Measurements from ENCODE around the gene LRRC71.

LRRC71 gene

DNA sequence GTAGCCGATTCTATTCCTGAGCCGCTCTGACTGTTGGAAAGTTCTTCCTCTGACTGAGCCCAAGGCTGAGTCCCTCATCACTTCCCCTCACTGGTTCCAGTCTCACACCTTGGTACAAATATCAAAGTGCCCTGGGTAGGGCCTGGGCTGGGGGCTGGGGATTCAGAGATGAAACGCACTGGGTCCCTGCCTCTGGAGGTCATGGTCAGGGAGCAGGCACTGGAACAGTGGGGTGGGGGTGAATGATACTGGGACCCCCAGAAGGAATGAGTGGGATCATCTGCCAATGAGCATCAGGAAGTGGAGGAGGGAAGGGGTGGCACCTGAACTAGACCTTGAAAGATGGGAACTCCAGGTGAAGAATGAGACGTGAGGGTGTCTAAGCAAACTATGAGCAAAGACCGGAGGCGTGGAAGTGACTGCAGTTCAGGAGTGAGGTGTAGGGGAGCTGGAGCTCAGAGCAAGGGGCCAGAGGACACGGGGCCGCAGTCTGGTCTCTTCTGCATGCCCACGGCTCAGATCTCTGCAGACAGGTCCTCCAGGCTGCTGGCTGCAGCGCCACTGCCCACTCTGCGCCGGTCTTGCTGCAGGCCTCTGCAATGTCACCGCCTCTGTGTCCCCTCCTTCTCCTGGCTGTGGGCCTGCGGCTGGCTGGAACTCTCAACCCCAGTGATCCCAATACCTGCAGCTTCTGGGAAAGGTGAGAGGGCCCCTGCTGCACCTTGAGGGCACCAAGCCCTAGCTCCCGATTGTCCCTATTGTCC is 16.9 kb upstream of the LRRC71 start:
- no peak overlapping the region for H3K4me3 ChIP-seq (ENCODE audit: low read length)
- no peak for DNase-seq (ENCODE audit: low read depth, low spot score)

DNA sequence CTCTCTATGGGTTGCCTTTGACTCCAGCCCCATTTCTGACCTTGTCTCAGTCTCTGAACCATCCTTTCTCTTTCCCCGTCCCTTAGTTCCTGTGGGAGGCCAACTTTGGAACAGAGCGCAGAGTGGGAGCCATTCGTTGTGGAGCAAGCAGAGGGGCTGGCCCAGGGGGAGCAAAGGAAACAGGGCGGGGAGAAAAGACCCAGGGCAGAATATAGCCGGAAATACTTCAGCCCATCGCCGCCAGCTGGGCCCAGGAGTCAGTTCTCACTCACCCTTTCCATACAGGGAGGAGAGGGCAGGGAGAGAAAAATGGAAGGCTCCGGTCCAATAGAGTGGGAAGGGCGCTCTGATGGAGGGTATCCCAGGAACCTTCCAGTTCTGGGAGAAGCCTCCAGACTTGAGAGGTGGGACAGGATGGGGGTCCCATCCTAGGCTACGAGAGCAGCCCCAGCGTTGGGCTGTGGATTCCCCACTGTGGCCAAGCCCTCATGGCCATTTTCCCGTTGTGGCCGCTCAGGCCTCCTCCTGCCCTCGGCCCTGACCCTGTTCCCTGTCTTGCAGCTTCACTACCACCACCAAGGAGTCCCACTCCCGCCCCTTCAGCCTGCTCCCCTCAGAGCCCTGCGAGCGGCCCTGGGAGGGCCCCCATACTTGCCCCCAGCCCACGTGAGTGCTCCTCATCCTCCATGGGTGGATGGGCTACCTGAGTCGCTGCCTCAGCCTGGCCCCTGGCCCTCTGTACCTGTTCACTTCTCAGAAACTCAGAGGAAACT is 16.1 kb upstream of the LRRC71 start:
- H3K4me3 ChIP-seq (ENCODE audit: low read length): no peak overlapping the region
- DNase-seq (ENCODE audit: low read depth, low spot score): no peak

DNA sequence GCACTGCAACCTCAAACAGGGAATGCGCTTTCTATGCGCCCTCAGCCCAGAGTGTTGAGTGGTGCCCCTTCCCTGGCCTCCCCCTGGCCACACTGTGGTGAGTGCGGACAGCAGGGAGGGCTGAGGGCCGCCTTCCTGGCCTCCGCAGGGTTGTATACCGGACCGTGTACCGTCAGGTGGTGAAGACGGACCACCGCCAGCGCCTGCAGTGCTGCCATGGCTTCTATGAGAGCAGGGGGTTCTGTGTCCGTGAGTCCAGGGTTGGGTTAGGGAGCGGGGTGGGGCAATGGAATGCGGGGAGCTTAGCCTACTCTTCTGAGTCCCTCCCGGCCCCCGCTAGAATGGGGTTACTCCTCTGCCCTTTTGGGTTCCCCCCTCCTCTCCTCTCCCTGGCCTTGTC is 15.3 kb upstream of the LRRC71 start:
- no peak for DNase-seq (ENCODE audit: low read depth, low spot score)
- H3K4me3 ChIP-seq (ENCODE audit: low read length): no peak overlapping the region

DNA sequence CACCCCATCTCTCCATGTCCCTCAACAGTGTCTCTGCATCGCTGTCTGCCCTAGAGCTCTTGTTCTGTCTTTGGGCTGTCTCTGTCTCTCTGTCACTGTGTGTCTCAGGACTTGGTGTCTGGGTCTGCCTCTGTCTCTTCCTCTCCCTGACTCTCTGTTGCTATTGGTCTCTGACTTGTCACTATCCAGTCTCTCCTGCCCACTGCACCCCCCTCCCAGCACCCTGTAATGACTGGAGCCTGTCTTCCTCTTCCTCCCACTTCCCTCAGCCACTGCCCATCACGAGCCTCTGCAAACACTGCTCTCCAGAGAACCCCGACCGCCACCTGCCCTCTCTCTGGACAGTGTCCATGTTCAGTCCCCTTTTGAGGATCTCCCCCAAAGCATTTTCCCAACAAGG is 14.8 kb upstream of the LRRC71 start:
- H3K4me3 ChIP-seq (ENCODE audit: low read length): no peak overlapping the region
- no peak for DNase-seq (ENCODE audit: low read depth, low spot score)

DNA sequence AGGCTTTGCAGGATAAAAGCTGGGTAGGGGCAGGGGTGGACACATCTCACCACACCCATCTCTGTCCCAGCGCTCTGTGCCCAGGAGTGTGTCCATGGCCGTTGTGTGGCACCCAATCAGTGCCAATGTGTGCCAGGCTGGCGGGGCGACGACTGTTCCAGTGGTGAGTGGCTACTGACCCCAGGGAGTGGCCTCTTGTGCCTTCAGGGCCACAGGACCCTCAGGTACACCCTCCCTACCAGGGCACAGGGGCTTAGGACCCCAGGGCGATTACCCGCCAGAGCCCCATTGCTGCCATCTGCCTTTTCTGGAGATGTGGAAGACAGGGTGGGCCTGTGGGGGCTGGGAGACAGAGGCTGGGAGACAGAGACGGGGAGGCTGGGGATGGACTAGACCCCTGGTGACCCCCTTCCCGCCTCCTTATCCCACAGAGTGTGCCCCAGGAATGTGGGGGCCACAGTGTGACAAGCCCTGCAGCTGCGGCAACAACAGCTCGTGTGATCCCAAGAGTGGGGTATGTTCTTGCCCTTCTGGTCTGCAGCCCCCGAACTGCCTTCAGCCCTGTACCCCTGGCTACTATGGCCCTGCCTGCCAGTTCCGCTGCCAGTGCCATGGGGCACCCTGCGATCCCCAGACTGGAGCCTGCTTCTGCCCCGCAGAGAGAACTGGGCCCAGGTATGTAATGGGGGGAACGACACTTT is 14.1 kb upstream of the LRRC71 start:
- DNase-seq (ENCODE audit: low read depth, low spot score): no peak
- no peak overlapping the region for H3K4me3 ChIP-seq (ENCODE audit: low read length)

DNA sequence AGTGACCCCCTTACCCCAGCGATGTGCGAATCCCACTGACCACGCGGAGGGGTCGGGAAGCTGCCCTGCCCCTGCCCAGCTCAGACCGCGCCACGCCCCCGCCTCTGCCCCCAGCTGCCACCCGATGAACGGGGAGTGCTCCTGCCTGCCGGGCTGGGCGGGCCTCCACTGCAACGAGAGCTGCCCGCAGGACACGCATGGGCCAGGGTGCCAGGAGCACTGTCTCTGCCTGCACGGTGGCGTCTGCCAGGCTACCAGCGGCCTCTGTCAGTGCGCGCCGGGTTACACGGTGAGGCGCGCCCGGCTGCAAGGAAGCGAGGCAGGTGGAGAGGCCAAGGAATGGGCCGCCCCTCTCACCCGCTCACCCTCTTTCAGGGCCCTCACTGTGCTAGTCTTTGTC is 11.9 kb upstream of the LRRC71 start:
- no peak overlapping the region for H3K4me3 ChIP-seq (ENCODE audit: low read length)
- DNase-seq (ENCODE audit: low read depth, low spot score): no peak

DNA sequence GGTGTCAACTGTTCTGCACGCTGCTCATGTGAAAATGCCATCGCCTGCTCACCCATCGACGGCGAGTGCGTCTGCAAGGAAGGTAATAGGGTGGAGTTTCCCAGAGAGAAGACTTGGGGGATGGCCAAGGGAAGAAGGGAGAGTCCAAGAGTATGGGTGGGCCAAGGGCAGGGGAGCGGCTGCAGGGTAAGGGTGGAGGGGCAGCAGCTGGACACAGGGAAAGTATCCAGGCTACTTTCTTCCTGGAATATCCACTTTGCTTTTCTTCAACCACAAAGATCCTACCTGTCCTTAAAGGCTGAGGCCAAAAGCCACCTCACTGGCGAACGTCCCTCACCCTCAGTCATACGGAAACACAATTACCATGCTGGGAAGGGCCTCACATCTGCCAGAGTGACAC is 11.5 kb upstream of the LRRC71 start:
- H3K4me3 ChIP-seq (ENCODE audit: low read length): no peak overlapping the region
- no peak for DNase-seq (ENCODE audit: low read depth, low spot score)

DNA sequence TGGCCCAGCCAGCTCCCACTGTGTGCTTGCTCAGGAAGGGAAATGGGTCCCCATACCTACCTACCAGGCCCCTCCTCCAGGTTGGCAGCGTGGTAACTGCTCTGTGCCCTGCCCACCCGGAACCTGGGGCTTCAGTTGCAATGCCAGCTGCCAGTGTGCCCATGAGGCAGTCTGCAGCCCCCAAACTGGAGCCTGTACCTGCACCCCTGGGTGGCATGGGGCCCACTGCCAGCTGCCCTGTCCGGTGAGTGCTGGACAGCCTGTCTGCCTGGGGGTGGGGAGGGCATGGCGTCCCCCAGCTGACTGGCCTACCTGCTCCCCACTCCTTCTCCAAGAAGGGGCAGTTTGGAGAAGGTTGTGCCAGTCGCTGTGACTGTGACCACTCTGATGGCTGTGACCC is 10.8 kb upstream of the LRRC71 start:
- DNase-seq (ENCODE audit: low read depth, low spot score): no peak
- no peak overlapping the region for H3K4me3 ChIP-seq (ENCODE audit: low read length)

DNA sequence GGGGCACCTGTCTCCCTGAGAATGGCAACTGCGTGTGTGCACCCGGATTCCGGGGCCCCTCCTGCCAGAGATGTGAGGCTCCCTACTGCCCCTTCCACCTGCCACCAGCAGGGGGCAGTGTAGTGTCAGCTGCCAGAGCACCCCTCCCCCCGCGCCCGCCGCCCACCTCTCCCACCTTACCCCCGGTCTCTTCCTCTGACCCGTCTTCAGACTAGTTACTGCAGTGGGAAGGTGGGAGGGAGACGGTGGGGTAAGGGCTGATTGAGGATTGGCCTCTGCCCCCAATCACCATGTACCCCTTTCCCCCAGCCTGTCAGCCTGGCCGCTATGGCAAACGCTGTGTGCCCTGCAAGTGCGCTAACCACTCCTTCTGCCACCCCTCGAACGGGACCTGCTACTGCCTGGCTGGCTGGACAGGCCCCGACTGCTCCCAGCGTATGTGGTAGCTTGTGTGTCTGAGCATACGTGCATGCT is 10.1 kb upstream of the LRRC71 start:
- no peak overlapping the region for H3K4me3 ChIP-seq (ENCODE audit: low read length)
- peak; percentile 22 for DNase-seq (ENCODE audit: low read depth, low spot score)

DNA sequence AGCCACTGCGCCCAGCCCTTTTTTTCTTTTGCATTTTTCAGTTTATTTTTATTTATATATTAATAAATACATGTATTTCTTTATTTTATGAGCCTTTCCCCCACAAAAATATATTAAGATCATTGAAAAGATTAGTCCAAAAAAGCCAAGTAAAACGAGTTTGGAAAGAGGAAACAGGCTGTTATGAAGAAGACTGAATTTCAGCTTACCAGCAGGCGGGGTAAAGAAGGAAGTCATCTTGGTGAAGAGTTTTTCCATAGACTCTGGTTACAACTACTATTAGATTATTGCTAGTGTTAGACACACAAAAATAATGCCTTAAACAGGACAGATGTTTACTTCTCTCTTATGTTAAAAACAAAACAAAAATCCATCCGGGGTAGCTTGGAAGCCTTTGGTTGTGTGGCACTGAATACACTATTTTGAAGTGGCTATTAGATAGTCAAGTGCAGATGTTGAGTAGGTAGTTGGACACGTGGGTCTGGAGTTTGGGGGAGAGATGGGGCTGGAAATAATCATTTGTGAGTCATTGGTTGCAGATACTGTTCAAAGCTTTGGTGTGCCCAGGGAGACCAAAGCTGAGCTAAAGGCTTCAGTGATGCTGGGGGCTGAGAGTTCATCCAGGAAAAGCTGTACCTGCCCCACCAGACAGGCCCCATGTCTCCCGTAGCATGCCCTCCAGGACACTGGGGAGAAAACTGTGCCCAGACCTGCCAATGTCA is 8.7 kb upstream of the LRRC71 start:
- no peak for DNase-seq (ENCODE audit: low read depth, low spot score)
- H3K4me3 ChIP-seq (ENCODE audit: low read length): no peak overlapping the region

DNA sequence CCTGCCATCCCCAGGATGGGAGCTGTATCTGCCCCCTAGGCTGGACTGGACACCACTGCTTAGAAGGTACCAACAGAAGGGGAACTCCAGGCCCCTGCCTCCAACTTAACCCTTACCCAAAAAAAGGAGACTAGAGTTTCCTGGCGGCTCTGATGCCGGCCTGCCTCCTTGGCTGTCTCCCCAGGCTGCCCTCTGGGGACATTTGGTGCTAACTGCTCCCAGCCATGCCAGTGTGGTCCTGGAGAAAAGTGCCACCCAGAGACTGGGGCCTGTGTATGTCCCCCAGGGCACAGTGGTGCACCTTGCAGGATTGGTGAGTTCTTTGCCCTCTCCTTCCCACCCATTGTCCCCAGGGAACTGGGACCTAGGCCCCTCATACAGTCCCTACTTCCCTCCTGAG is 8.1 kb upstream of the LRRC71 start:
- H3K4me3 ChIP-seq (ENCODE audit: low read length): no peak overlapping the region
- no peak for DNase-seq (ENCODE audit: low read depth, low spot score)

DNA sequence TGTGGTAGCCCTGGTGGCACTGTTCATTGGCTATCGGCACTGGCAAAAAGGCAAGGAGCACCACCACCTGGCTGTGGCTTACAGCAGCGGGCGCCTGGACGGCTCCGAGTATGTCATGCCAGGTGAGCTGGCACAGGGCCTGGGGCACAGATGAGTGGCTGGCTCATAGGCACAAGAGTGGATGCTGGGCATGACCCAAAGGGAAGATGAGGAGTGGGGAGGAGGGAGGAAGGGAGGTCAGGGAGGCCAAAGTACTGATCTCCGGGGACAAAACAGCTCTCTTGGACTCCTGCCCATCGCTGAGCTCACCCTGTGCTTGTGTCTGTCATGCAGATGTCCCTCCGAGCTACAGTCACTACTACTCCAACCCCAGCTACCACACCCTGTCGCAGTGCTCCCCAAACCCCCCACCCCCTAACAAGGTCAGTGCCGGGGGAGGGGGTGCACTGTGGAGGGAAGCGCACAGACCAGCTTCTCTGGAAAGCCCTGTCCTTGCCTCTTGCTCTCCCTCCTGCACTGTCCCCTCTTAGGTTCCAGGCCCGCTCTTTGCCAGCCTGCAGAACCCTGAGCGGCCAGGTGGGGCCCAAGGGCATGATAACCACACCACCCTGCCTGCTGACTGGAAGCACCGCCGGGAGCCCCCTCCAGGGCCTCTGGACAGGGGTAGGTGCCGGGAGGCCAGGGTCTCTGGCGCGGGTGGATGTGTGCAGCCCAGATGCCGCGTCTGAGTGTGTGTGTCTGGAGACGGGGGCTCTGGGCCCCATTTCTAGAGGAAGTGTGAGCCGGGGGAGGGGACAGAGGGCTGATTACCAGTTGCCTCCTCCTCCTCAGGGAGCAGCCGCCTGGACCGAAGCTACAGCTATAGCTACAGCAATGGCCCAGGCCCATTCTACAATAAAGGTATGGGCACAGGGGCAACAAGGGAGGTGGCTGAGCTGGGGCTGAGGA is 7.3 kb upstream of the LRRC71 start:
- no peak for DNase-seq (ENCODE audit: low read depth, low spot score)
- H3K4me3 ChIP-seq (ENCODE audit: low read length): no peak overlapping the region

DNA sequence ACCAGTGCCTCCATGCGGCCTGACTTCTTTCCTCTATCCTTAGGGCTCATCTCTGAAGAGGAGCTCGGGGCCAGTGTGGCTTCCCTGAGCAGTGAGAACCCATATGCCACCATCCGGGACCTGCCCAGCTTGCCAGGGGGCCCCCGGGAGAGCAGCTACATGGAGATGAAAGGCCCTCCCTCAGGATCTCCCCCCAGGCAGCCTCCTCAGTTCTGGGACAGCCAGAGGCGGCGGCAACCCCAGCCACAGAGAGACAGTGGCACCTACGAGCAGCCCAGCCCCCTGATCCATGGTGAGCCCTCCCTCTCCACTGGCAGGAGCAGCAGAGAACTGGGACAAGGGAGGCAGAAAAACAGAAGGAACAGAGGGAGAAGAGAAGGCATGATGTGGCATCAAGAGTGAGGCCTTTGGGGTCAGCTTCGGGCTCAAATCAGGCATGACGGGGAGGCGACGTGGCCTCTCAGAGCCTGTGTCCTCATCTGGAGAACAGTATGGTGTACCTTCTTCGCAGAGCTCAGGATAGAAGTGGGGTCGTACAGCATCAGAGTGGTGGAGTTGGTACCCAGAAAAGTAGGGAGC is 6.5 kb upstream of the LRRC71 start:
- no peak for DNase-seq (ENCODE audit: low read depth, low spot score)
- no peak overlapping the region for H3K4me3 ChIP-seq (ENCODE audit: low read length)

DNA sequence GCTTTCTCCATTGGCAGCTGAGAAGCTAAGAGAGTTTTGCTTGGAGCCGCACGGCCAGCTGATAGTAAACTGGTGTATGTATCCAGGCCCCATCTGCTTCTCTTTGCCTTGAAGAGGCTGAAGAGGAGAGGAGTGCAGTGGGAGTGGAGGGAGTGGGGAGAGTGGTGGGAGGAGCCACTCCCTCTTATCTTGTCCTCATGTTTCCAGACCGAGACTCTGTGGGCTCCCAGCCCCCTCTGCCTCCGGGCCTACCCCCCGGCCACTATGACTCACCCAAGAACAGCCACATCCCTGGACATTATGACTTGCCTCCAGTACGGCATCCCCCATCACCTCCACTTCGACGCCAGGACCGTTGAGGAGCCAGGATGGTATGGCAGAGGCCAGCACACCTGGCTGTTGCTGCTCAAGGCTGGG is 6.0 kb upstream of the LRRC71 start:
- DNase-seq (ENCODE audit: low read depth, low spot score): no peak
- H3K4me3 ChIP-seq (ENCODE audit: low read length): no peak overlapping the region

DNA sequence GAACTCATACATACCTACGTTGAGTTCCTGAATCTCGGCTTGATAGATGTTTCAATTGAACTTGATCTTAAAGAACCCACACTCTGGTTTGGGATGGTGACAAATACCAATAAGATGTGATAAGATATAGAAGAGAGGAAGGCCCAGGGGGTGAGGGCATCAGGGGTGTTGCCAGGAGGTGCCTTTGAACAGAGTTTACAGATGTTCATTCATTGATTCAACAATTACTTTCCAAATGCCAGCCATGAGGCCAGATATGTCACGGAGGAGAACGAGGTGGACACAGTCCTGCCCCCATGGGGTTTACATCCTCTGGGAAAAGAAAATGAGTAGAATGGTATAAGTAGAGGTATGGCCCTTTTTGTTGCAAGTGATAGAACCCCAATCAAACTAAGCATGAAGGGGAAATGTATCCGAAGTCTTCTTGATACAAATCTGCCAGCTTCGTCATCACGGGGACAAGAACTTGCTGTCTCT is 659 bp downstream of the LRRC71 start:
- DNase-seq (ENCODE audit: low read depth, low spot score): no peak
- no peak overlapping the region for H3K4me3 ChIP-seq (ENCODE audit: low read length)

DNA sequence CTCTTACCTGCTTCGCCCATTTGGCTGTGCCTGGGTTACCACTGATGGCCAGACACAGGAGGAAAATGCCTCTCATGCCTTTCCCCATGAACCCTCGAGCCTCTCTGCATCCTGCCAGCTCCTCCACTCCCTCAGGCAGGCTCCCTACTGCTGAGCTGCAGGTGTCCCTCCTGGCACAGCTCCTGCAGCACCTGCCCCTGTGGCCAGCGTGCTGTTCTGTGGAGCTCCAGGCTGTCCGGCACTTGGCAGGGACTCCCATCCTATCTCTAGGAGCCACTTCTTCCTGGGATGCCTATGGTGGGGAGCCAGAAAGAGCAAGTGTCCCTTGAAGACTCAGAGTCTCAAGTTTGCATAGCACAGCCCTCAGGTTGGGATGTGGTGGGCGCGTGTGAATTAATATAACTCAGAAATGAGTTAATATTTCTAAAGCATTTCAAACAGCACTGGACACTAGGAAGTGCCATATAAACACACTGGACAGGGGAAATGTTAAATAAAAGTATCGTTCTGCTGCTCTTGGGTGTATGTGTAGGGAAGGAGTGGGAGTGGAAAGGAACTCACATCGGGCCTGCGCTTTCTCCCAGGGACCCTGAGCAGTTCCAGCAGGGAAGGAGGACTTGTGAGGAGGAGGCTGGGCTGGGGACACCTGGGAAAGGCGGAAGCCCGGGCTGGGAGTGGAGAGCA is 2.7 kb downstream of the LRRC71 start:
- DNase-seq (ENCODE audit: low read depth, low spot score): no peak
- no peak overlapping the region for H3K4me3 ChIP-seq (ENCODE audit: low read length)

DNA sequence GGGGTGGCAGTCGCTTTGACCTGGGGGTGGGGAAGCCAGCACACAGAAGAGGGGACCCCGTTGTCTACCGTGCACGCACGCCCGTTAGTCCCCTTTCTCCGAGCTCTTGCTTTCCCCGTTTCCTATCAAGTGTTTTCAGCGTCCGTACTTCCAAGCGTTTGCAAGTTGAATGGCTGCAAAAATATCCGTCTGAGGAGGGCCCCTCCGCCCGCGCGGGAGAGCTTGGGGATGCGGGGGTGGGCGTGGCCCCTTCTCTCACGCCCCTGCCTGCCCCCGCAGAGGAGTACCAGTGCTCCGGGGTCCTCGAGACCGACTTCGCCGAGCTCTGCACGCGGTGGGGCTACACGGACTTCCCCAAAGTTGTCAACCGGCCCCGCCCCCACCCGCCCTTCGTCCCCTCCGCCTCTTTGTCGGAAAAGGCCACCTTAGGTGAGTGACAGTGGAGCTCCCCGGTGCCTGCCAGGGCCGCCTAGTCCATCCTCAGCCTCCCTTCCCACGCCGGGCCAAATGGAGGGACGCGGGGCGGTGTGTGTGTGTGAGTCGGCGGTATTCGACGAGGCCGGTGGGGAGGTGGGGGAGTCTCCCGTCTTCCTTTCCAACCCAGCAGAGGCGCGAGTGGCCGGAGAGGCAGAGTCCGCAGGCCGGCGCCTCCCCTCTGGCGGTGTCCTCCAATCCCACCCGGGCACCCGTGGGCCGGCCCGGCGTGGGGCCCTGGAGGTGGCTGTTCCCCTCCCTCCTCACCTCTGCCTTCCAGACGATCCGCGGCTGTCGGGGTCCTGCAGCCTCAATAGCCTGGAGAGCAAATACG is 3.4 kb downstream of the LRRC71 start:
- H3K4me3 ChIP-seq (ENCODE audit: low read length): no peak overlapping the region
- DNase-seq (ENCODE audit: low read depth, low spot score): no peak
